Right lobe of liver (tissue), 4 donors: ENCODE measurements around the gene MAP2K6.

Source experiments
- CTCF ChIP-seq, 4 donors: fragments of 200-600 bp in 3 of 4; fragments of 450-650 bp in 1 of 4; IDR thresholded peaks; one replicate each; pipeline versions ENCODE4 v1.5.1 to v1.8.0; 2016 to 2022; ENCODE audit warnings: antibody characterized with exemption in 4 of 4, mild to moderate bottlenecking in 2 of 4
- POLR2A ChIP-seq: fragments of 450-650 bp; IDR thresholded peaks from one replicate; pipeline ENCODE4 v1.6.1; 2017; ENCODE audit warnings: antibody characterized with exemption, mild to moderate bottlenecking
- donor health status: DM: no; HTN: no; CAD: no.
- donor health status: DM: no; HTN: no; CAD: no.
- donor health status: DM: no; HTN: yes; CAD: no.

- TF ChIP-seq CTCF (IDR thresholded peaks at IDR 0.05) = no peak
- no peak for TF ChIP-seq POLR2A
Observed at GRCh38 chr17:69539781-69540319, 125.4 kb downstream of the MAP2K6 start.
